ENCODE measurements around the gene LAS1L. TPM values are rescaled to one million over a fixed set of nuclear protein-coding genes. Genes with fewer than 3 reads are reported as not detected.

Gene LAS1L
- total and polyA plus RNA-seq, 11 donors = 6.0 to 17.2 (median 13.1) TPM

GRCh38 chrX:65508851-65509250, 25.7 kb downstream of the LAS1L start:
- Histone ChIP-seq H3K27ac (no peak overlapping the region), H3K36me3 (peaks cover 0 to 10% (median 0%) of the 10 kb centered on the region in 9 donors), H3K9me3 (no peaks in the 10 kb centered on the region), H3K4me3 (no peak overlapping the region), H3K27me3 (peaks cover 0 to 24% (median 0%) of the 10 kb centered on the region in 9 donors), H3K4me1 (no peaks in the 10 kb centered on the region)
- 51 to 70% (median 57%) methylated on average over 4 of the region's 4 CpGs for WGBS, 4 donors
- intact Hi-C loops (cut with DNase I) = no loop called here
- no peak for ATAC-seq
- TF ChIP-seq, protein P1, sequence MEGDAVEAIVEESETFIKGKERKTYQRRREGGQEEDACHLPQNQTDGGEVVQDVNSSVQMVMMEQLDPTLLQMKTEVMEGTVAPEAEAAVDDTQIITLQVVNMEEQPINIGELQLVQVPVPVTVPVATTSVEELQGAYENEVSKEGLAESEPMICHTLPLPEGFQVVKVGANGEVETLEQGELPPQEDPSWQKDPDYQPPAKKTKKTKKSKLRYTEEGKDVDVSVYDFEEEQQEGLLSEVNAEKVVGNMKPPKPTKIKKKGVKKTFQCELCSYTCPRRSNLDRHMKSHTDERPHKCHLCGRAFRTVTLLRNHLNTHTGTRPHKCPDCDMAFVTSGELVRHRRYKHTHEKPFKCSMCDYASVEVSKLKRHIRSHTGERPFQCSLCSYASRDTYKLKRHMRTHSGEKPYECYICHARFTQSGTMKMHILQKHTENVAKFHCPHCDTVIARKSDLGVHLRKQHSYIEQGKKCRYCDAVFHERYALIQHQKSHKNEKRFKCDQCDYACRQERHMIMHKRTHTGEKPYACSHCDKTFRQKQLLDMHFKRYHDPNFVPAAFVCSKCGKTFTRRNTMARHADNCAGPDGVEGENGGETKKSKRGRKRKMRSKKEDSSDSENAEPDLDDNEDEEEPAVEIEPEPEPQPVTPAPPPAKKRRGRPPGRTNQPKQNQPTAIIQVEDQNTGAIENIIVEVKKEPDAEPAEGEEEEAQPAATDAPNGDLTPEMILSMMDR (IDR thresholded peaks at IDR 0.05) = no peak
- no peak for TF ChIP-seq POLR2A (IDR thresholded peaks at IDR 0.05)
- DNase-seq = no peak

DNA sequence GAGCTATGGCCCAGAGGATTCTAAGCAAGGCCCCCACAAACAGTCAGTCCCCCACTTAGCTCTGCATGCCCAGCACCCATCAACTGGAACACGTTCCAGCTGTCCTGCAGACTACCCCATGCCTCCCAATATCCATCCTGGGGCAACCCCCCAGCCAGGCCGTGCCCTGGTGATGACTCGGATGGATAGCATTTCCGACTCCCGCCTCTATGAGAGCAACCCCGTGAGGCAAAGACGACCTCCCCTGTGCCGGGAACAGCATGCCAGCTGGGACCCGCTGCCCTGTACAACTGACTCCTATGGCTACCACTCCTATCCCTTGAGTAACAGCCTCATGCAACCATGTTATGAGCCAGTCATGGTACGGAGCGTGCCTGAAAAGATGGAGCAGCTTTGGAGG, 32.0 kb downstream of the LAS1L start:
- H3K27me3 ChIP-seq = peaks cover 0 to 18% (median 0%) of the 10 kb centered on the region in 9 donors
- H3K9me3 ChIP-seq = no peaks in the 10 kb centered on the region
- DNase-seq (no peak), ATAC-seq (no peak)
- WGBS, 4 donors = 77 to 84% (median 81%) methylated on average over 11 of the region's 11 CpGs
- no peak overlapping the region for H3K27ac ChIP-seq
- TF ChIP-seq POLR2A (IDR thresholded peaks at IDR 0.05) = no peak
- TF ChIP-seq, protein P1 (IDR thresholded peaks at IDR 0.05) = no peak
- H3K4me3 ChIP-seq = no peak overlapping the region
- peaks cover 0 to 5% (median 0%) of the 10 kb centered on the region in 9 donors for H3K36me3 ChIP-seq
- H3K4me1 ChIP-seq = no peaks in the 10 kb centered on the region
- intact Hi-C loops (cut with DNase I) = no loop called here

- DNase-seq (no peak), ATAC-seq (no peak)
- Histone ChIP-seq H3K4me3 (no peak overlapping the region), H3K36me3 (no peaks in the 10 kb centered on the region), H3K4me1 (no peaks in the 10 kb centered on the region), H3K27me3 (peaks cover 0 to 22% (median 0%) of the 10 kb centered on the region in 9 donors), H3K9me3 (no peaks in the 10 kb centered on the region), H3K27ac (no peak overlapping the region)
- TF ChIP-seq, protein P1 (IDR thresholded peaks at IDR 0.05) = no peak
- TF ChIP-seq POLR2A (IDR thresholded peaks at IDR 0.05) = no peak
- intact Hi-C loops (cut with DNase I) = no loop called here
- WGBS, 4 donors = 70 to 98% (median 84%) methylated on average over 1 of the region's 1 CpG
Observed at GRCh38 chrX:65493431-65493830, 41.2 kb downstream of the LAS1L start.

- H3K4me3 ChIP-seq = no peak overlapping the region
- no peak for ATAC-seq
- H3K9me3 ChIP-seq = no peaks in the 10 kb centered on the region
- intact Hi-C loops (cut with DNase I) = no loop called here
- TF ChIP-seq, protein P1 (IDR thresholded peaks at IDR 0.05) = no peak
- H3K27me3 ChIP-seq = peaks cover 0 to 33% (median 0%) of the 10 kb centered on the region in 9 donors
- no peaks in the 10 kb centered on the region for H3K36me3 ChIP-seq
- H3K4me1 ChIP-seq = no peaks in the 10 kb centered on the region
- DNase-seq = no peak
- WGBS, 4 donors = 79 to 94% (median 85%) methylated on average over 3 of the region's 3 CpGs
- no peak overlapping the region for H3K27ac ChIP-seq
Observed at GRCh38 chrX:65491620-65492019, 43.0 kb downstream of the LAS1L start.
